ENCODE data around the gene HAND2.

HAND2 gene

DNA sequence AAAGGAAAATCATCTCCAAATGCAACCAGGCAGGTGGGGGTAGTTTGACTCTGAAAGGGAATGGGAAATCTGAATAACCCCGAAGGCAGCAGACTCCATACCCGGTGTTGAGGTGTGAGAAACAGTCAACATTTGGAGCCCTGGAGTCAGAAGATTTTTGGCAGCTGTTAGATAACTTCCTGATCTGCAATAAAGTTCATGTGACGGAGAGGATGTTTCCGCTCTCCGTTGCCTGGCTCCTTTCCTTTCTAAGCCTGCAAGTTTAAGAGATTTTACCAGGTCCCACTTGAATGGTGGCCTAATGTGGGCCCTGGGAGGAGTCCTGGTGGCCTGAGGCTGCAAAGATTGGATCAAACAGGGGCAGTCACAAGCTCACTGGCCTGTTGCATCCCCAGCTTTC lies 27.7 kb downstream of the HAND2 start:
- H3K27me3 ChIP-seq (ENCODE audit: insufficient read depth, low read length, poor library complexity), result peaks cover 60% of the 10 kb centered on the region
- no peaks in the 10 kb centered on the region for H3K36me3 ChIP-seq (ENCODE audit: control insufficient read depth, insufficient read depth, low read length)
- no peak overlapping the region for H4K5ac ChIP-seq (ENCODE audit: low read length)
- H3K18ac ChIP-seq (ENCODE audit: low read length), result no peak overlapping the region
- H3K27ac ChIP-seq (ENCODE audit: low read depth, low read length), result no peak overlapping the region
- no peaks in the 10 kb centered on the region for H3K4me1 ChIP-seq (ENCODE audit: control insufficient read depth, low read depth, low read length)
- H2AK5ac ChIP-seq (ENCODE audit: low read length), result no peak overlapping the region
- no peaks in the 10 kb centered on the region for H3K79me1 ChIP-seq (ENCODE audit: low read length)
- H3K9ac ChIP-seq (ENCODE audit: low read length), result no peak overlapping the region
- H2BK15ac ChIP-seq (replicated peaks; ENCODE audit: low read depth), result no peak overlapping the region
- no peak overlapping the region for H2BK120ac ChIP-seq (ENCODE audit: low read depth, low read length)
- no peak overlapping the region for H4K8ac ChIP-seq (ENCODE audit: low read depth, low read length)
- H3K56ac ChIP-seq (ENCODE audit: low read length), result no peak overlapping the region
- H3K4ac ChIP-seq (ENCODE audit: low read depth, low read length), result no peak overlapping the region
- no peak overlapping the region for H3K4me3 ChIP-seq (ENCODE audit: low read length)
- H3K23ac ChIP-seq (ENCODE audit: low read length), result no peak overlapping the region
- no CpG with 5 or more reads among the region's 5 CpGs for WGBS (ENCODE audit: extremely low coverage, insufficient coverage, low lambda C conversion rate)
- H3K79me2 ChIP-seq (ENCODE audit: control insufficient read depth, insufficient read depth, low read length), result no peaks in the 10 kb centered on the region
- no peak for DNase-seq
- no peak overlapping the region for H2BK5ac ChIP-seq (ENCODE audit: low read length)
- H3K4me2 ChIP-seq (ENCODE audit: low read length), result no peak overlapping the region

DNA sequence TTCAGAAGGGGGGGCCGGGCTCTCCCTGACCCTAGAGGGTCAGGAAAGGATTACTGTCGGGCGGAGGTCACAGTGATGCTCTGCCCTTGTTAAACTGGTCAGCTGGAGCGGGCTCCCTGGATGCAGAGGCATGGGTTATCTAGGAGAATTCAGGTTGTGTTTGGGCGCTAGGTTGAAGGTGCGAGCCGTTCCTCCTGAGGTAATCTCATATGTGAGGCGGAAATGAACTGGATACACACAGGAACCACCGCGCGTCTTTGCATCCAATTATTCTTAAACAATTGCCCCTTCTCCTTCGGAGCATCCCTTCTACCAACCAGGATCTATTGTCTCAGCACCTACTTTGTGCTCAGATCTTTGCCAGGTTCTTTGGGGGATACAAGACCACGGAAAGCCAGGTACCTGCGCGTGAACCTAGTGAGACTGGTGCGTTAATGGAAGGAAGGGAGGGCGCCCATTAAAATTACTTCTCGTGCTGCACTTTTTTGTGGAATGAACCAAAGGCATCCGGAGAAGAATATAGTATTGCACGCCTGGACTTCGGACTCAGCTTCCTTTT lies 28.4 kb downstream of the HAND2 start:
- Histone ChIP-seq H3K4me3 (ENCODE audit: low read length) (no peak overlapping the region), H2AK5ac (ENCODE audit: low read length) (no peak overlapping the region), H2BK15ac (replicated peaks; ENCODE audit: low read depth) (no peak overlapping the region), H3K27ac (ENCODE audit: low read depth, low read length) (no peak overlapping the region), H3K36me3 (ENCODE audit: control insufficient read depth, insufficient read depth, low read length) (no peaks in the 10 kb centered on the region), H3K4me1 (ENCODE audit: control insufficient read depth, low read depth, low read length) (no peaks in the 10 kb centered on the region), H4K8ac (ENCODE audit: low read depth, low read length) (no peak overlapping the region), H3K9ac (ENCODE audit: low read length) (no peak overlapping the region), H3K56ac (ENCODE audit: low read length) (peak overlapping the region; percentile 69), H3K4ac (ENCODE audit: low read depth, low read length) (no peak overlapping the region), H3K23ac (ENCODE audit: low read length) (no peak overlapping the region), H3K4me2 (ENCODE audit: low read length) (peak overlapping the region; percentile 48), H3K79me2 (ENCODE audit: control insufficient read depth, insufficient read depth, low read length) (no peaks in the 10 kb centered on the region), H3K79me1 (ENCODE audit: low read length) (no peaks in the 10 kb centered on the region), H2BK120ac (ENCODE audit: low read depth, low read length) (no peak overlapping the region), H4K5ac (ENCODE audit: low read length) (no peak overlapping the region), H3K18ac (ENCODE audit: low read length) (no peak overlapping the region), H2BK5ac (ENCODE audit: low read length) (no peak overlapping the region), H3K27me3 (ENCODE audit: insufficient read depth, low read length, poor library complexity) (peaks cover 56% of the 10 kb centered on the region)
- peak; percentile 28 for DNase-seq
- WGBS (ENCODE audit: extremely low coverage, insufficient coverage, low lambda C conversion rate), result no CpG with 5 or more reads among the region's 21 CpGs

DNA sequence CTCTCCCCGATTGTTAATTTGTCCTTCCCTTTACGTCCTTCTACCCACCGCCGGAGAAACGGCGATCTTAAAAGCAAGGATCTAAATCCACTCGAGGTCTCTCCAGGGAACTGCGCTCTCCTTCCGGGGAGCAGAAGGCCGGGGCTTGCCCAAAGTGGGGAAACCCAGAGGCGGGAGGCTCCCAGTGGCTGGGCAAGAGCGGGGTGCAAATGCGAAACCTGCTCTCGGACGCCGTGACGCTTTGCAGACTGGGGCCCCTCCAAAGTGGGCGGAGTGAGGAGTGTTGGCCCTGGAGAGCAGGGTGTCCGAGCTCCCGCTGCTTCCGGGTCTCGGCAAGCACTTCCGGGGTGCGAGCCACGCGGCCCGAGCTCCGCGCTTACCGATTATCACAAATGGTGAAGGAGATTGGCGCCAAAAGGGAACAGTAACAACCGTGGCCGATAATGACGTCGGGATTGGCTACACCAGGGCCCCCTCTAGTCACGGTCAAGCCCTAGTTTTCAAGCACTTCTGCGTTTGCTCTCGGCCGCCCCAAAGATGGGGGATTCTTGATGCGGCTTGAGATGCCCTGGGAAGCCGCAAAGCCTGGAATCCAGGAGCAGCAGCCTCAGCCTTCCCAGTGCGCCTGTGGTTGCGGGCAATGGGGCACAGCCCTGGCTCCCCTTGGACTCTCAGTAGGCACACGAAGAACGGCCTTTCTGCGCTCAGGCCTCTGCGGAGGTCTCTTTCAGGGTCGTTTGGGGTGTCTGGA lies 29.0 kb downstream of the HAND2 start:
- no CpG with 5 or more reads among the region's 48 CpGs for WGBS (ENCODE audit: extremely low coverage, insufficient coverage, low lambda C conversion rate)
- Histone ChIP-seq H2AK5ac (ENCODE audit: low read length) (no peak overlapping the region), H3K4me2 (ENCODE audit: low read length) (peak overlapping the region; percentile 48), H3K18ac (ENCODE audit: low read length) (no peak overlapping the region), H3K4me3 (ENCODE audit: low read length) (peak overlapping the region; percentile 18), H4K8ac (ENCODE audit: low read depth, low read length) (no peak overlapping the region), H3K79me2 (ENCODE audit: control insufficient read depth, insufficient read depth, low read length) (no peaks in the 10 kb centered on the region), H4K5ac (ENCODE audit: low read length) (peak overlapping the region; percentile 16), H3K36me3 (ENCODE audit: control insufficient read depth, insufficient read depth, low read length) (no peaks in the 10 kb centered on the region), H3K9ac (ENCODE audit: low read length) (peak overlapping the region; percentile 41), H3K79me1 (ENCODE audit: low read length) (no peaks in the 10 kb centered on the region), H3K4me1 (ENCODE audit: control insufficient read depth, low read depth, low read length) (no peaks in the 10 kb centered on the region), H2BK120ac (ENCODE audit: low read depth, low read length) (no peak overlapping the region), H3K23ac (ENCODE audit: low read length) (no peak overlapping the region), H3K56ac (ENCODE audit: low read length) (peak overlapping the region; percentile 69), H2BK15ac (replicated peaks; ENCODE audit: low read depth) (no peak overlapping the region), H3K27ac (ENCODE audit: low read depth, low read length) (no peak overlapping the region), H3K27me3 (ENCODE audit: insufficient read depth, low read length, poor library complexity) (peaks cover 49% of the 10 kb centered on the region), H2BK5ac (ENCODE audit: low read length) (no peak overlapping the region), H3K4ac (ENCODE audit: low read depth, low read length) (no peak overlapping the region)
- peak; percentile 26 for DNase-seq

DNA sequence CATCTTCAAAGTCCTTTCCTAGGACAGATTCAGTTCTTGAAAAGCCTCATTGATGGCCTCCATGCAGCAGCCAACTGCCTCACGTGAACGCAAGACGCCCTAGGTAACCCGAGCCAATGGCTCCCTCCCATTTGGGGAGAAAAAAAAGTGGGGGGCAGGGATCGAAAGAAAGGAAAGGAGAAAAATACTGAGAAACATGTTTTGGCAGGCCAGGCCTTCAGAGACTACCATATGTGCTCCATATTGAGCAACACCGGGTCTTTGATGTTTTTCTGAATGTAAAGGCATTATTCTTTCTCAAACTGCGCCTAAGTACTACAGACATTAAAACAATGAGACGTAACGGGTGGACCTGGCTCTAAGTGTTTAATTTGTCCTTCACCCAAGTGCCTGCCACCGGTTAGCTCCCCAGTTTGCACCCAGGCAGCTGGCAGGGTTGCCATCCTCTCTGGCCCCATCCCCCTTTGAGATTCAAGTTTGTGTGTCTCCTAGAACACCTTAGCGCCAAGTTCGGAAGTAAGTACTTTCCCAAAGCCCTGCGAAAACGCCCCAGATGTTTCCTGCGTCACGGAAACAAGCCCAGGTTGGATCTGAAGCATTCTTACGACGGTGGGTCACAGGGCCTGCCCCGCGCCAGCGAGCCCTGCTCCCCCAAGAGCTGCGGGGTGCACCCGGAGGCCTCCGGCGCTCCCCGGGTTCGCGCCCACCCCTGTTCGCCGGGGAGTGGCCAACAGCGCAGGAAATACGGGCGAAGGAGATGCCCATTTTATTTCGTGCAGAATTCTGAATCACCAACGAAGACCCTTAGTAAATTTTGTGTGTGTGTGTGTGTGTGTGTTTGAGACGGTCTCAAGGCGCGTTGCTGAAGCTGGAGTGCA lies 30.1 kb downstream of the HAND2 start:
- Histone ChIP-seq H3K27me3 (ENCODE audit: insufficient read depth, low read length, poor library complexity) (peaks cover 41% of the 10 kb centered on the region), H3K56ac (ENCODE audit: low read length) (peak overlapping the region; percentile 4), H2BK120ac (ENCODE audit: low read depth, low read length) (no peak overlapping the region), H3K27ac (ENCODE audit: low read depth, low read length) (no peak overlapping the region), H3K36me3 (ENCODE audit: control insufficient read depth, insufficient read depth, low read length) (no peaks in the 10 kb centered on the region), H3K4ac (ENCODE audit: low read depth, low read length) (no peak overlapping the region), H3K79me2 (ENCODE audit: control insufficient read depth, insufficient read depth, low read length) (no peaks in the 10 kb centered on the region), H3K18ac (ENCODE audit: low read length) (no peak overlapping the region), H2AK5ac (ENCODE audit: low read length) (no peak overlapping the region), H4K5ac (ENCODE audit: low read length) (no peak overlapping the region), H4K8ac (ENCODE audit: low read depth, low read length) (no peak overlapping the region), H3K4me2 (ENCODE audit: low read length) (peak overlapping the region; percentile 8), H3K4me3 (ENCODE audit: low read length) (no peak overlapping the region), H3K79me1 (ENCODE audit: low read length) (no peaks in the 10 kb centered on the region), H3K9ac (ENCODE audit: low read length) (no peak overlapping the region), H2BK15ac (replicated peaks; ENCODE audit: low read depth) (no peak overlapping the region), H3K4me1 (ENCODE audit: control insufficient read depth, low read depth, low read length) (no peaks in the 10 kb centered on the region), H2BK5ac (ENCODE audit: low read length) (no peak overlapping the region), H3K23ac (ENCODE audit: low read length) (no peak overlapping the region)
- WGBS (ENCODE audit: extremely low coverage, insufficient coverage, low lambda C conversion rate), result no CpG with 5 or more reads among the region's 38 CpGs
- DNase-seq, result peak; percentile 45

DNA sequence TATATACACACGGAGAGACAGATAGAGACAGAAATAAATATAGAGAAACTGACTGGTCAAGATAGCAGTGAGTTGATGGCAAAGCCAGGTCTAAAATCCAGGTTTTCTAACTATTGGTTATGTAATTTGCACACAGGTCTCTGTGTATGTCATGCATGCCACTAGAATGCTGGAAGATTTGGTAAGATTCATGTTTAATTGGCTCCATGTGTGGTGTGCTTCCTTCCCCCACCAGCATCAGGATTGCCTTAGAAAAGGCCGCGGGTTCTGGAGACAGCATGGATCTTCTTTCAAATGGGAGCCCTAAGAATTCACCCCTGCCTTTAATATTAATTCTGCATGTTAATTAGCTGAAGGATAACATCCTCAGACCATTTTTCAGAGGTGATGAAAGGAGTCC lies 31.3 kb downstream of the HAND2 start:
- DNase-seq, result no peak
- no peak overlapping the region for H3K56ac ChIP-seq (ENCODE audit: low read length)
- H3K79me2 ChIP-seq (ENCODE audit: control insufficient read depth, insufficient read depth, low read length), result no peaks in the 10 kb centered on the region
- no peak overlapping the region for H3K9ac ChIP-seq (ENCODE audit: low read length)
- no peak overlapping the region for H3K4ac ChIP-seq (ENCODE audit: low read depth, low read length)
- peaks cover 3% of the 10 kb centered on the region for H3K4me1 ChIP-seq (ENCODE audit: control insufficient read depth, low read depth, low read length)
- no peak overlapping the region for H4K5ac ChIP-seq (ENCODE audit: low read length)
- no peak overlapping the region for H3K23ac ChIP-seq (ENCODE audit: low read length)
- H3K27ac ChIP-seq (ENCODE audit: low read depth, low read length), result no peak overlapping the region
- H3K4me2 ChIP-seq (ENCODE audit: low read length), result no peak overlapping the region
- H3K36me3 ChIP-seq (ENCODE audit: control insufficient read depth, insufficient read depth, low read length), result no peaks in the 10 kb centered on the region
- H3K79me1 ChIP-seq (ENCODE audit: low read length), result no peaks in the 10 kb centered on the region
- no peak overlapping the region for H2BK120ac ChIP-seq (ENCODE audit: low read depth, low read length)
- no peak overlapping the region for H4K8ac ChIP-seq (ENCODE audit: low read depth, low read length)
- H3K18ac ChIP-seq (ENCODE audit: low read length), result no peak overlapping the region
- WGBS (ENCODE audit: extremely low coverage, insufficient coverage, low lambda C conversion rate), result no CpG with 5 or more reads among the region's 3 CpGs
- peaks cover 30% of the 10 kb centered on the region for H3K27me3 ChIP-seq (ENCODE audit: insufficient read depth, low read length, poor library complexity)
- no peak overlapping the region for H2BK15ac ChIP-seq (replicated peaks; ENCODE audit: low read depth)
- H3K4me3 ChIP-seq (ENCODE audit: low read length), result no peak overlapping the region
- H2BK5ac ChIP-seq (ENCODE audit: low read length), result no peak overlapping the region
- no peak overlapping the region for H2AK5ac ChIP-seq (ENCODE audit: low read length)
